ENCODE results near the gene LHX1.
A peak's percentile ranks its signal among the peaks of the same experiment; 100 is the strongest.

LHX1 gene

GRCh38 chr17:36937001-36937958 lies at the start of gene LHX1:
Gene LHX1 (plus strand): TSS chr17:36937475. CDS start chr17:36938198, 723 bp downstream.
- DNase-seq, result no peak

GRCh38 chr17:36888236-36888951 lies 48.9 kb upstream of the LHX1 start:
- no peak for DNase-seq

GRCh38 chr17:36889770-36890349 lies 47.4 kb upstream of the LHX1 start:
- DNase-seq, result no peak

GRCh38 chr17:36890398-36891168 lies 46.7 kb upstream of the LHX1 start:
- DNase-seq, result no peak

GRCh38 chr17:36892112-36892838 lies 45.0 kb upstream of the LHX1 start:
- DNase-seq, result no peak

GRCh38 chr17:36894177-36894576 lies 43.1 kb upstream of the LHX1 start:
- DNase-seq, result no peak

GRCh38 chr17:36894925-36895324 lies 42.4 kb upstream of the LHX1 start:
- DNase-seq, result no peak

- peak; percentile 33 for DNase-seq
These were observed 37.8 kb upstream of the LHX1 start for GRCh38 chr17:36899250-36900159.

- no peak for DNase-seq
These were observed 37.1 kb upstream of the LHX1 start for GRCh38 chr17:36900160-36900512.

GRCh38 chr17:36901506-36901905 lies 35.8 kb upstream of the LHX1 start:
- no peak for DNase-seq

GRCh38 chr17:36907407-36907806 lies 29.9 kb upstream of the LHX1 start:
- no peak for DNase-seq

GRCh38 chr17:36910513-36910912 lies 26.8 kb upstream of the LHX1 start:
- no peak for DNase-seq

- no peak for DNase-seq
These were observed 26.3 kb upstream of the LHX1 start for GRCh38 chr17:36911001-36911400.

GRCh38 chr17:36913132-36913531 lies 24.1 kb upstream of the LHX1 start:
- DNase-seq, result no peak

GRCh38 chr17:36918211-36918691 lies 19.0 kb upstream of the LHX1 start:
- no peak for DNase-seq

GRCh38 chr17:36919407-36919968 lies 17.8 kb upstream of the LHX1 start:
- DNase-seq, result no peak

- DNase-seq, result no peak
These were observed 17.0 kb upstream of the LHX1 start for GRCh38 chr17:36920032-36921005.

GRCh38 chr17:36921095-36921851 lies 16.0 kb upstream of the LHX1 start:
- DNase-seq, result no peak

GRCh38 chr17:36922175-36922574 lies 15.1 kb upstream of the LHX1 start:
- DNase-seq, result no peak

Measured in DMS 273 treated with DMSO at 0.1 percent for 48 hours (cell line).